GM19351 (cell line): Measurements from ENCODE around the gene GYPA.
"Not testable (repeated sequence)": the region's sequence is repeated elsewhere in the genome, so short reads cannot be mapped to it uniquely, and the experiment has no call there.

Source experiments
- ATAC-seq: cut with Tn5 transposase; IDR thresholded peaks from one replicate; pipeline ENCODE4 v1.9.1; 2021; ENCODE audit warnings: mild to moderate bottlenecking, moderate library complexity; ENCODE audit not compliant: unreplicated experiment

Gene GYPA

GRCh38 chr4:144140594-144141295 is at the start of gene GYPA:
GYPA (minus strand) TSS chr4:144140718; CDS start chr4:144140635, 83 bp downstream.
- not testable (repeated sequence) for ATAC-seq

- no peak for ATAC-seq
These were observed 49.5 kb upstream of the GYPA start for GRCh38 chr4:144190009-144190408.

- no peak for ATAC-seq
These were observed 48.6 kb upstream of the GYPA start for GRCh38 chr4:144189121-144189520.

- no peak for ATAC-seq
These were observed 44.6 kb upstream of the GYPA start for GRCh38 chr4:144185086-144185485.

GRCh38 chr4:144183165-144183564 is 42.6 kb upstream of the GYPA start:
- ATAC-seq, result no peak

- no peak for ATAC-seq
These were observed 40.9 kb upstream of the GYPA start for GRCh38 chr4:144181391-144181790.

GRCh38 chr4:144179152-144179739 is 38.7 kb upstream of the GYPA start:
- ATAC-seq, result no peak

GRCh38 chr4:144178414-144178813 is 37.9 kb upstream of the GYPA start:
- no peak for ATAC-seq

- no peak for ATAC-seq
These were observed 36.0 kb upstream of the GYPA start for GRCh38 chr4:144176476-144176875.

- ATAC-seq, result peak; percentile 76
These were observed 34.0 kb upstream of the GYPA start for GRCh38 chr4:144174401-144175067.

- no peak for ATAC-seq
These were observed 31.2 kb upstream of the GYPA start for GRCh38 chr4:144171697-144172096.

GRCh38 chr4:144169211-144169610 is 28.7 kb upstream of the GYPA start:
- ATAC-seq, result no peak

- ATAC-seq, result no peak
These were observed 13.5 kb upstream of the GYPA start for GRCh38 chr4:144154044-144154443.

- ATAC-seq, result peak; percentile 89
These were observed 2.3 kb upstream of the GYPA start for GRCh38 chr4:144142690-144143326.

GRCh38 chr4:144141493-144141892 is 975 bp upstream of the GYPA start:
- ATAC-seq, result no peak

GRCh38 chr4:144139991-144140390 is 527 bp downstream of the GYPA start:
- not testable (repeated sequence) for ATAC-seq

- ATAC-seq, result not testable (repeated sequence)
These were observed 971 bp downstream of the GYPA start for GRCh38 chr4:144139547-144139946.

- ATAC-seq, result not testable (repeated sequence)
These were observed 2.3 kb downstream of the GYPA start for GRCh38 chr4:144138239-144138638.

GRCh38 chr4:144137137-144137931 is 3.2 kb downstream of the GYPA start:
- ATAC-seq, result not testable (repeated sequence)

GRCh38 chr4:144136189-144136588 is 4.3 kb downstream of the GYPA start:
- ATAC-seq, result not testable (repeated sequence)

GRCh38 chr4:144130167-144130566 is 10.4 kb downstream of the GYPA start:
- ATAC-seq, result not testable (repeated sequence)
